HG03571 (cell line): Measurements from ENCODE around the gene KIF18A.
"Not testable (repeated sequence)": the region's sequence is repeated elsewhere in the genome, so short reads cannot be mapped to it uniquely, and the experiment has no call there.

Experiments used
- ATAC-seq: cut with Tn5 transposase; IDR thresholded peaks from one replicate; pipeline ENCODE4 v1.9.1; 2021; ENCODE audit not compliant: unreplicated experiment

KIF18A gene

DNA sequence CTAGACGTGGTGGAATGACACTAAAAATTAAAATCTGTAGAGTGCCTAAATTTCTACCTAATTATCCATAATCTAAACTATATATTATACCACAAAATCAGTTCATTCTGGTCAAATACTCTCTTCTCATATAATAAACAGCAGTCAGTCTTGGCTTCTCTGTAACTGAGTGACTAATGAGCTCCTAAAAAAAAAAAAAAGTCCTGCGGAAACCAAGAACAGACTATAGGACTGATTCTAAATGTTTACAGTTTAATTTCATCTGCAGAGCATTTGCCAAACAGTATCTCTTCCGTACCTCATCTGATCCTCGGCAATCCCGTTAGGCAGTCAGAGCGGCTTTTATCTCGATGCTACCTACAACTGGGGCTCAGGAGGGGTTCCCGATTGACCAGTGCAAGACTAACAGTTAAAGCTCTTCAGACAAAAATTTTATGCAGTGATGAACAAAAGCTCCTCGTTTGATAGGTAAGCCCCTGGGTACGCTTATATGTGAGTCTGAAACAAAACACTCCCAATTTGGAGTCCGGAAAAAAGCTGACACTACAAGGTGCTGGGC, 686 bp downstream of the KIF18A start:
- no peak for ATAC-seq

DNA sequence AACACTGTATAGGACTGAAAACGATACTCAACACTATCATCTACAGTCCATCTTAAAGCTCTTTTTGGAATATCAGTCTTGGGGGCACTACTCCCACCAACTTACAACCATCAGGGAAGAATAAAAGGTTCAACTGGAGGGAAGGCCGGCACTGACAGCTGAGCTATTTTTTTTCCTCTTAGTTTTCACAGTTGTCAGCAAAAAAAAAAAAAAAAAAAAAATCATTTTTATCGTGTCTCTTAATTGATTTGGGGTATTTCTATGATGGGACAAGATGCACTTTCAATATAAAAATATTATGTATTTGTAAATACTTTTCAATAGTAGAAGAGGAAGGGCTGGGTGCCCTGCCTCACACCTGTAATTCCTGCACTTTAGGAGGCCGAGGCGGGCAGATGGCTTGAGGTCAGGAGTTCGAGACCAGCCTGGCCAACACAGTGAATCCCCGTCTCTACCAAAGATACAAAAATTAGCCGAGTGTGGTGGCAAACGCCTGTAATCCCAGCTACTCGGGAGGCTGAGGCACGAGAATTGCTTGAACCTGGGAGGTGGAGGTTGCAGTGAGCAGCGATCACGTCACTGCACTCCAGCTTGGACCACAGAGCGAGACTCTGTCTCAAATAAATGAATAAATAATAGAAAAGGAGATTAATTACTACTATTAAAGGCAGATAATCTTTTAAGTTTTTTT, 1.5 kb downstream of the KIF18A start:
- no peak for ATAC-seq

DNA sequence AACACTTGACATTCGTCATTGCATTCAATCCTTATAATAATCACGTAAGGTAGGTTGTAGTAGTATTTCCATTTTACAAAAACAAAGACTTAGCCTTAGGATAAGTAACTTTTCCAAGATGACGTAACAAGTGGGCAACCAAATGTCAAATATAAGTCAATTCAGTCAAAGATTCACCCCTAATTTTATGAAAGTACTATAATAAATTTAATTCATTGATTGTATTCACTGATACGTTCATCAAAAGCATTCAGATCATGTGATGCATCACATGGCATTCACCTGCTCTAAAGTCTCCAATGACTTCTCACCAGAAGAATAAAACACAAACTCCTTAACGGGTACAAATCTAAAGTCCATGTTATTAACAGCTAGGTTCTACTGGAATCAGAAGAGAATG, 2.1 kb downstream of the KIF18A start:
- no peak for ATAC-seq

DNA sequence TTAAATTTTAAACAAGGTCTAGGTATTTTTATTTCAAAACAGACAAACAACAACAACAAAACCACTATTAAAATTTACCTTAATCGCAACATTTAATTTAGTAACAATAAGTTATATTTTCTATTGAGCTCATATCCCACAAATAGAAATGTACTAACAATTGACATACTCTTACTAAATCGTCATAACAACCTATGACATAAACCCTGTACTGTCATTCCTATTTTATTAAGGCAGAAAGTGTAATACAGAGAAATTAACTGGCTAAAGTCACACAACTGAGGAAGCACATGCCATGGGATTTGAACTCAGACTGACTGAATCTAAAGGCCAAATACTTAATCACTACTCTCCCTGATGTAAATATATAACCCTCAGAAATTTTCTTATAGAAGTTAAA, 3.0 kb downstream of the KIF18A start:
- ATAC-seq: no peak

- ATAC-seq: no peak
These were observed 3.5 kb downstream of the KIF18A start for GRCh38 chr11:28104425-28104824.

GRCh38 chr11:28102300-28102699, 5.7 kb downstream of the KIF18A start:
- not testable (repeated sequence) for ATAC-seq

GRCh38 chr11:28100665-28101064, 7.3 kb downstream of the KIF18A start:
- ATAC-seq: no peak

GRCh38 chr11:28099715-28100114, 8.2 kb downstream of the KIF18A start:
- ATAC-seq: no peak

- no peak for ATAC-seq
These were observed 9.7 kb downstream of the KIF18A start for GRCh38 chr11:28098257-28098656.

DNA sequence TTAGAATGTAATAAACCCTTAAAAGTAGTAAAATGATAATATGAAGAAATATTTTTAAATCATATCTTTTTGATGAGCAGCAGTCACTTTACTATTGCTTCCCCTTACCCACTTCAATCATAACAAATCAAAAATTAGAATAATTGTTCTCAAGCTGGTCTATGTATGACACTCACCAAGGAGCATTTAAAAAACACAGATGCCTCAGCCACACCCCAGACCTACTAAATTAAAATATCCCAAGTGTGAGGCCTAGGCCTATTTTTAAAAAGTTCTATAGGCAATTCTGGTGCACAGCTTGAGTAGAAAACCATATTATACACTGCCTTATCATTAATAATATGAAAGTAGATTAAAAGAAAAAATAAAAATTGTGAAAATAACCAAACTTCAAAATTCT, 15.2 kb downstream of the KIF18A start:
- ATAC-seq: no peak

DNA sequence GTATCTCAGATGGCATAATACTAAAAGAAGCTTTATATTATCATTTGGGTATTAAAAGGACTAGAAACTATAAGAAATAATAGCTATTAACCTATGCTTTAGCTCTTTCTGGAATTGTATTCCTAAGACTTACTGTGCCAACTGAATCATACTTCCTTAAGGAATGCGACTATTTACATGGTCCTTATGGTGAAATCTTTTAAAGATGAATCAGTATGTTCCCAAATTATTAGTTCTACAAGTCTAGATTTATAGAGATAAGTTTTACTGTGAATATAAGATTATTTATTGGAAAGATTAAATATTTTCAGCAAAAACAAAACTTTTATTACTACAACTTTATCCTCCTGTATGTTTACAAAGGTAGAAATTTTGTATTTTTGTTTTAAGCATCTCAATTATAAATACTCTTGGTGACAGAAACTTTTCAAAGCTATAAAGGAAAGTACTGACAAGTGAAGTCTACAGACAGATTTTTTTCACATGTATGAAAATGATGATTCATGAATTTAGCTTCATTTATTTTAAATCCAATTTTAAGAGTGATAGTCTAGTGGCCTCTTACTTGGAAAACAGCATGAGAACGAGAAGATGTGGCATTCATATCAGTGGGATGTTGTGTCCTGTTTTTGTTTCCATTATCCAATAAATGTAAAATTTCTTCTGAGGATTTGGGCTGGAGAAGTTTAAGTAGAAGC, 17.8 kb downstream of the KIF18A start:
- ATAC-seq: no peak

DNA sequence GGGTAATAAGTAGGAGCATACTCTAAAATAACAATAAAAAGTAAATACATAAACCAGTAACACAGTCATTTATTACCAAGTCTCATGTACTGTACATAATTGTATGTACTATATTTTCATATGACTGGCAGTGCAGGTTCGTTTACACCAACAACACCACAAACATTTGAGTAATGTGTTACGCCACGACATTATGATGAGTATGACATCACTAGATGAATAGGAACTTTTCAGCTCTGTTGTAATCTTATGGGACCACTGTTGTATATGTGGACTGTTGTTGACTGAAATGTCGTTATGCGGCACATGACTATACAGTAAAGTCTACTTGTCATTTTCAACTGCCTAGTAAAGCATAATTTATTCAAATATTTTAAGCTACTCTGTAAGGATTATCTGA, 18.6 kb downstream of the KIF18A start:
- ATAC-seq: no peak

- ATAC-seq: not testable (repeated sequence)
These were observed 20.3 kb downstream of the KIF18A start for GRCh38 chr11:28087693-28088092.

DNA sequence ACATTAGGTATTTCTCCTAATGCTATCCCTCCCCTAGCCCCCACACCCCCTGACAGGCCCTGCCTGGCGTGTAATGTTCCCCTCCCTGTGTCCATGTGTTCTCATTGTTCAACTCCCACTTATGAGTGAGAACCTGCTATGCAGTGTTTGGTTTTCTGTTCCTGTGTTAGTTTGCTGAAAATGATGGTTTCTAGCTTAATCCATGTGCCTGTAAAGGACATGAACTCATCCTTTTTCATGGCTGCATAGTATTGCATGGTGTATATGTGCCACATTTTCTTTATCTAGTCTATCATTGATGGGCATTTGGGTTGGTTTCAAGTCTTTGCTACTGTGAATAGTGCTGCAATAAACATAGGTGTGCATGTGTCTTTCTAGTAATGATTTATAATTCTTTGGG, 20.8 kb downstream of the KIF18A start:
- not testable (repeated sequence) for ATAC-seq

- no peak for ATAC-seq
These were observed 21.4 kb downstream of the KIF18A start for GRCh38 chr11:28086569-28086968.

- ATAC-seq: no peak
These were observed 24.8 kb downstream of the KIF18A start for GRCh38 chr11:28083118-28083517.

- no peak for ATAC-seq
These were observed 30.4 kb downstream of the KIF18A start for GRCh38 chr11:28077521-28077920.

DNA sequence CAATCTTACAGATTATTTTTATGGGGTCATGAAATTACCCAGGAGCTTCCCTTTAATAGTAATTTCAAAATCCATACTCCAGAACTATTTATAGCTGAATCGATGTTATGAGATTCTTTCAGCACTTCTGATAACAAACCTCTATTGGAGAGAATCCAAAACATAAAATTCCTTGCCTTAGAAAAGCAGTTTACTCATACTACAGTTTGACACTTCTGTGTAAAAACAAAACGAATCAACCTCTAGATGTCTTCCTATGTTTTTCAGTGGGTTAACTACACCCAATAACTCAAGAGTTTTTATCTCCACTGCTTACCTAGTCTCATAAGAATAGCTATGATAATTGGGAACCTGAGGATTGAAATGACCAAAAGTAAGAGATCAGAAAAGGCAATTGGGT, 35.6 kb downstream of the KIF18A start:
- ATAC-seq: no peak

GRCh38 chr11:28071305-28071704, 36.7 kb downstream of the KIF18A start:
- ATAC-seq: no peak

DNA sequence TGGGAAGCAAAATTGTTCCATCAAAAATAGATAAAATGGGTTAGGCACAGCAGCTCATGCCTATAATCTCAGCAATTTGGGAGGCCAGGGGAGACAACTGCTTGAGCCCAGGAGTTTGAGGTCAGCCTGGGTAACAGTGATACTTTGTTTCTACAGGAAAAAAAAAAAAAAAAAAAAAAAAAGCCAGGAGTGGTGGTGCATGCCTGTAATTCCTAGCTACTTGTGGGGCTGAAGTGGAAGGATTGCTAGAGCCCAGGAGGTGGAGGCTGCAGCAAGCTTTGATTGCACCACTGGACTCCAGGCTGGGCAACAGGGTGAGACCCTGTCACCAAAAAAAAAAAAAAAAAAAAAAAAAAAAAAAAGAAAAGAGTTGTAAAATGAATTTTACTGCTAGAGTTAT, 49.6 kb downstream of the KIF18A start:
- no peak for ATAC-seq

GRCh38 chr11:28054821-28055220, 53.1 kb downstream of the KIF18A start:
- no peak for ATAC-seq
